GM20000 (cell line): ENCODE measurements around the gene OLFM1.

Experiments used
- DNase-seq: peaks from one replicate; pipeline ENCODE4 v3.0.0; 2012; ENCODE audit warnings: low spot score
- CTCF ChIP-seq: IDR thresholded peaks from 2 replicates; pipeline ENCODE4 v1.5.1; 2012; ENCODE audit warnings: mild to moderate bottlenecking, control low read depth; ENCODE audit errors: extremely low read depth, missing control alignments

Gene OLFM1

GRCh38 chr9:135152614-135153334 is 65.3 kb downstream of the OLFM1 start:
- no peak for DNase-seq
- TF ChIP-seq CTCF: no peak

GRCh38 chr9:135154050-135154615 is 66.7 kb downstream of the OLFM1 start:
- DNase-seq: no peak
- no peak for TF ChIP-seq CTCF

- TF ChIP-seq CTCF: no peak
- DNase-seq: no peak
Observed at GRCh38 chr9:135155396-135155795, 67.9 kb downstream of the OLFM1 start.

- no peak for TF ChIP-seq CTCF
- DNase-seq: peak; percentile 52
Observed at GRCh38 chr9:135156525-135157510, 69.3 kb downstream of the OLFM1 start.

- DNase-seq: no peak
- TF ChIP-seq CTCF: no peak
Observed at GRCh38 chr9:135157856-135158563, 70.5 kb downstream of the OLFM1 start.

GRCh38 chr9:135158564-135158937 is 71.1 kb downstream of the OLFM1 start:
- DNase-seq: no peak
- no peak for TF ChIP-seq CTCF
